AG04450 (cell line): ENCODE measurements around the gene SNX33. TPM values are rescaled to one million over a fixed set of nuclear protein-coding genes. Genes with fewer than 3 reads are reported as not detected.

Source experiments
- CTCF ChIA-PET: fragments of 300-600, 350-600 bp; formaldehyde crosslinking; extraction: SDS; loops from one replicate; lab custom pipeline; 2022; ENCODE audit warnings: antibody characterized with exemption, inconsistent platforms; lab: Charles Lee
- POLR2A ChIA-PET: fragments of 350-600 bp; formaldehyde crosslinking; extraction: SDS; loops from one replicate; lab custom pipeline; 2021; ENCODE audit warnings: antibody characterized with exemption, inconsistent platforms; lab: Yijun Ruan, JAX
- DNase-seq: peaks from one replicate; pipeline ENCODE4 v3.0.0-alpha.2; 2011; ENCODE audit warnings: low read depth, low spot score
- H3K27ac ChIP-seq: one replicate; pipeline ENCODE4 v1.5.1; 2012; ENCODE audit warnings: low read depth, low read length, control low read depth
- H3K27me3 ChIP-seq: one replicate; pipeline ENCODE4 v1.6.0; 2012; ENCODE audit warnings: low read length; ENCODE audit not compliant: control insufficient read depth, insufficient read depth
- H3K4me3 ChIP-seq: 2 replicates; pipeline ENCODE4 v1.5.1; 2011; ENCODE audit warnings: mild to moderate bottlenecking, low read depth, low read length, control low read depth
- H3K9me3 ChIP-seq: 2 replicates; pipeline ENCODE4 v1.5.1; 2012; ENCODE audit warnings: low read length; ENCODE audit not compliant: control insufficient read depth, insufficient read depth
- polyA plus RNA-seq: library from polyadenylated mRNA; depleted of rRNA; stranded (reverse); fragments of >200 nt; gene quantifications from 2 replicates; pipeline ENCODE4 v1.2.3, GENCODE V29; 2011
- TF ChIP-seq, protein P1 (sequence below): IDR thresholded peaks from 2 replicates; pipeline ENCODE4 v1.5.1; 2011; ENCODE audit warnings: low read depth, low read length, control low read depth, inconsistent platforms

Gene SNX33
- polyA plus RNA-seq, 1 experiment: 14.2 TPM

DNA sequence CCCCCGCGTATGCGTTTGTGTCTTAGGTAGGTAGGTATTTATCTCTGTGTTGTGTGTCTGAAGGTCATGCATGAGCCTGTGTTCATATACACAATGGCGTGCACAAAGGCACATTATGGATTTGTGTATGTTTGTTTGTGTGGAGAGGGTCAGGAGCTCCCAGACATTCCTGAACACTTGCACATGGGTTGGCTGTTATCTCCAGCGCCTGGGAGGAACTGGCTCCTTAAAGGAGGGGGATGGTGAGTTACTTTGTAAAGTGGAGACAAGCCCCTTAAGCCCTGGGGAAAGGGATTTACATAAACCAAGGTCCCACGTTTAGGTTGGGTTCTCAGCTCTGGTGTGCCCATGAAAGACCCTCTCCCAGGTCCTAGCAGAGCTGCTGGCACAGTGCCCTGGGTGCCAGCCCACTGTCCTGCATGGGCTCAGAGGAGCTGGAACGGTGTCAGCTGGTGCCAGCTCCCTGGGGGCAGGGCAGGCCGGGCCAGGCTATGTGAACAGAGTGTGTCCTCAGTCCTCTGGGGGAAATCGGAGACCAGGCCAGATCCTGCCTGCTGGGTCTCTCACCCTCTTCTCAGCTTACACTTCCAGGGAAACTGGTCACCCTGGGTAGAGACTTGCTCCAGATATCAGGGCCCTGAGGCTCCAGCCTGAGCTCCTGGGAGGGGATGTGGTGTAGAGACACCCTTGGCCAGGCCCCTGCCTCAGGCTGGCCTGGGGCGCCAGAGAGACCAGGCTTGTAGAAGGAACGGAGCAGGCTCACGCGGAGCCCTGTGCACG, 25.1 kb downstream of the SNX33 start:
- POLR2A ChIA-PET: interaction anchor here (0.5 to 3.3 kb wide), 10 partner anchors 12 to 351 kb away, joined by 3 to 32 read pairs (median 5); partner anchors contain the start of genes IMP3, PTPN9, SNUPN and SNX33
- no peaks in the 10 kb centered on the region; the same call in 1 of the 2 replicates for H3K9me3 ChIP-seq
- H3K4me3 ChIP-seq: no peak overlapping the region
- CTCF ChIA-PET: interaction anchor here (1.0 to 1.7 kb wide), 7 partner anchors 14 to 771 kb away, joined by 3 to 6 read pairs (median 4); partner anchors contain the start of genes MAN2C1 and SNX33
- DNase-seq: peak; percentile 56
- no peaks in the 10 kb centered on the region for H3K27me3 ChIP-seq
- peak overlapping the region; percentile 87 for H3K27ac ChIP-seq
- TF ChIP-seq, protein P1, sequence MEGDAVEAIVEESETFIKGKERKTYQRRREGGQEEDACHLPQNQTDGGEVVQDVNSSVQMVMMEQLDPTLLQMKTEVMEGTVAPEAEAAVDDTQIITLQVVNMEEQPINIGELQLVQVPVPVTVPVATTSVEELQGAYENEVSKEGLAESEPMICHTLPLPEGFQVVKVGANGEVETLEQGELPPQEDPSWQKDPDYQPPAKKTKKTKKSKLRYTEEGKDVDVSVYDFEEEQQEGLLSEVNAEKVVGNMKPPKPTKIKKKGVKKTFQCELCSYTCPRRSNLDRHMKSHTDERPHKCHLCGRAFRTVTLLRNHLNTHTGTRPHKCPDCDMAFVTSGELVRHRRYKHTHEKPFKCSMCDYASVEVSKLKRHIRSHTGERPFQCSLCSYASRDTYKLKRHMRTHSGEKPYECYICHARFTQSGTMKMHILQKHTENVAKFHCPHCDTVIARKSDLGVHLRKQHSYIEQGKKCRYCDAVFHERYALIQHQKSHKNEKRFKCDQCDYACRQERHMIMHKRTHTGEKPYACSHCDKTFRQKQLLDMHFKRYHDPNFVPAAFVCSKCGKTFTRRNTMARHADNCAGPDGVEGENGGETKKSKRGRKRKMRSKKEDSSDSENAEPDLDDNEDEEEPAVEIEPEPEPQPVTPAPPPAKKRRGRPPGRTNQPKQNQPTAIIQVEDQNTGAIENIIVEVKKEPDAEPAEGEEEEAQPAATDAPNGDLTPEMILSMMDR: no peak

DNA sequence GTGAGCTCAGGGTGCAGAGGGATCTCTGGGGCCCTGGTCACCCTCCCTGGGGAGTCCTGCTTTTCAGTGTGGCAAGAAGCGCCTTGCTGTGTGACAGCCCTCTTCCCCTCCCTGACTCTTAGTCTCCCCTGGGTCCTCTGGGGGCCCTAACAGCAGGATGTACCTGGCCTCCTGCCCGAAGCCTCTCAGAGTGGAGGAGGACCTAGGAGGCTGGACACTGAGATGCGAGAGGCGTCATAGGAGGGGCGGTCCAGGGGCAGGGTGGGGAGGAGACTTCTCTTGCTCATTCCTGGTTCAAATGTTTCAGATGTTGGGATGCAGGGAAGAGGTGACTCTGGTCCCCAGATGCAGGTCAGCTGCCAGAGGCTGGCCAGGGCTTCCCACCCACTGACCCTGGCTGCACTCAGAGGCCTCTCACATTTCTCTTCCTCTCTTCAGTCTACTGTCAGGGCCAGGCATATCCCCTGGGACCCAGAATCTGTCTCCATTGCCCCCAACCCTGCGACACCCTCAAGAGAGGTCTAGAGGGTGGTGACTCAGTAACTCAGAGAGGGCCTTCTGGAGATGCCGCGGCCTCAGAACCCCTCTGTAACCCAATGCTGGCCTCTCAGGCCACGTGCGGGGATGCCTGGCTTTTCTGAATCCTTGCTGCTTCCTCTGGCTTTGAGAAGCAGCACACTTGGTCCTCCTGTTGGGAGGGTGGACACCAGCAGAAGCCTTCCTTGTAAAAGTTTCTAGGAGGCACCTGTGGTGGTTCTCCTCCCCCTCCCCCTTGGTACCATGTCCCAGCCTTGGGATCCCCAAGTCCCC, 25.9 kb downstream of the SNX33 start:
- Histone ChIP-seq H3K27ac (peak overlapping the region; percentile 87), H3K9me3 (no peaks in the 10 kb centered on the region; the same call in 1 of the 2 replicates), H3K27me3 (no peaks in the 10 kb centered on the region), H3K4me3 (no peak overlapping the region)
- TF ChIP-seq, protein P1: no peak
- ChIA-PET POLR2A (interaction anchor here (1.0 to 3.3 kb wide), 7 partner anchors 12 to 94 kb away, joined by 5 to 32 read pairs (median 8); partner anchors contain the start of genes IMP3, PTPN9, SNUPN and SNX33), CTCF (interaction anchor here (1.0 to 1.7 kb wide), 7 partner anchors 13 to 772 kb away, joined by 3 to 6 read pairs (median 4); partner anchors contain the start of genes MAN2C1 and SNX33)
- DNase-seq: no peak

DNA sequence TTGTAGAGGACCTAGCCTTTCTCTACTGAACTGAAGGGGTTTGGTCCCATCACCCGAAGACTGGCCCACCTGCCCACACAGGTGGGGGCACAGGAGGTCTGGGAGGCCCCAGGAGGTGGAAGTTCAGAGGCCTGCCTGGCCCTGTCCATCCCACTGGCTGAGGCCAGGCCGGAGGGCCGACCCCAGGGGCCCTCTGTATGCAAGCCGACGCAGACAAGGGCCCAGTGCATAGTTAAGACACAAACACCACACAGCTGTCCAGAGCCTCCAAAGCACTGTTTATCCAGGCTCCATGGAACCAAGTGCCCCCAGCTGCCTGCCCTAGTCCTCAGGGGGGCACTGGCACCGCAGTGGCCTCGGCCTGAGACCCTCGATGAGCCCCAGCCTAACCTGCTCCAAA, 26.7 kb downstream of the SNX33 start:
- POLR2A ChIA-PET: interaction anchor here (1.4 to 3.3 kb wide), 3 partner anchors 27 to 49 kb away, joined by 8 to 31 read pairs (median 26); partner anchors contain the start of genes IMP3, SNUPN and SNX33
- TF ChIP-seq, protein P1: no peak
- Histone ChIP-seq H3K27ac (peak overlapping the region; percentile 87), H3K9me3 (no peaks in the 10 kb centered on the region; the same call in 1 of the 2 replicates), H3K4me3 (no peak overlapping the region), H3K27me3 (no peaks in the 10 kb centered on the region)
- no peak for DNase-seq
- CTCF ChIA-PET: interaction anchor here (1.7 kb wide), 1 partner anchor 307 kb away, joined by 4 read pairs; the partner anchor contains the start of gene MAN2C1

DNA sequence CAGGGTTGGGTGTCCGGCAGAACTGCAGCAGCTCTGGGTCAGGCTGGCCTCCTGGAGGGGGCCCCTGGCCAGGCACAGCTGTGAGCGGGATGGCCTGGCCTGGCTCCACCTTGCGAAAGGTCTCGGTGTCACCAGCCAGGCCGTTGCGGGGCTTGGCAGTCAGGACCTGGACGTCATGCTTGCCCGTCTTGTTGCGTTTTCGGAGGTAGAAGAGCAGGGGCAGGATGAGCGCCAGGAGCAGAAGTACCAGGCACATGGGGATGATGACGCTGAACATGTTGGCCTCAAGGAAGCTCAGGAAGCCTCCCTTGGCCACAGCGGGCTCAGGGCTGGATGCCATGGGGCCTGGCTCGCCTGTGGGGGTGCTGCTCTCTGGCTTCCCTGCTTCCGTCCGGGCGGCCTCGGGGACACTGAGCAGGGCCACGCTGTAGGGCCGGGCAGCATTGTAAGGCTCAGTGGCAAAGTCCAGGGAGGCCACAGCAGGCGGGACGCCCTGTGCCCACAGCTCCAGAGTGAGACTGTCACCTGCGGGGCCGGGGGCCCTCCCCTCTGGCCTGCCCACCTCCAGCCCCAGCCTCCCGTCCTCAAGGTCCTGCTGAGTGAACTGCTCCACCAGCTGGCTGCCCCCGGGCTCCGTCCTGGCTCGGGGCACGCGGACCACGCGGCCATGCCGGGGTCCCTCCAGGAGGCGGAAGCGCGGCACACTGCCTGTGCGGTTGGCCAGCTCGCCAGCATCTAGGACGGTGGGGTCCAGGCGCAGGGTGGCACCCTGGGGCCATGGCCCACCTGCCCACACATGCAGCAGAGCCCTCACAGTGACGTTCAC, 28.1 kb downstream of the SNX33 start:
- ChIA-PET CTCF (interaction anchor here (1.3 kb wide), 1 partner anchor 307 kb away, joined by 3 read pairs; the partner anchor contains the start of gene MAN2C1), POLR2A (no interaction called here)

More for the DNA sequence above, 28.1 kb downstream of the SNX33 start:
- H3K9me3 ChIP-seq: no peaks in the 10 kb centered on the region; the same call in 1 of the 2 replicates
- no peaks in the 10 kb centered on the region for H3K27me3 ChIP-seq
- no peak overlapping the region for H3K4me3 ChIP-seq
- DNase-seq: no peak
- no peak overlapping the region for H3K27ac ChIP-seq
- TF ChIP-seq, protein P1: no peak
